ENCODE measurements around the gene RPL18.

RPL18 gene

GRCh38 chr19:48650974-48651682 is 32.1 kb upstream of the RPL18 start:
- H3K27ac ChIP-seq: no peak overlapping the region
- TF ChIP-seq, protein P1, sequence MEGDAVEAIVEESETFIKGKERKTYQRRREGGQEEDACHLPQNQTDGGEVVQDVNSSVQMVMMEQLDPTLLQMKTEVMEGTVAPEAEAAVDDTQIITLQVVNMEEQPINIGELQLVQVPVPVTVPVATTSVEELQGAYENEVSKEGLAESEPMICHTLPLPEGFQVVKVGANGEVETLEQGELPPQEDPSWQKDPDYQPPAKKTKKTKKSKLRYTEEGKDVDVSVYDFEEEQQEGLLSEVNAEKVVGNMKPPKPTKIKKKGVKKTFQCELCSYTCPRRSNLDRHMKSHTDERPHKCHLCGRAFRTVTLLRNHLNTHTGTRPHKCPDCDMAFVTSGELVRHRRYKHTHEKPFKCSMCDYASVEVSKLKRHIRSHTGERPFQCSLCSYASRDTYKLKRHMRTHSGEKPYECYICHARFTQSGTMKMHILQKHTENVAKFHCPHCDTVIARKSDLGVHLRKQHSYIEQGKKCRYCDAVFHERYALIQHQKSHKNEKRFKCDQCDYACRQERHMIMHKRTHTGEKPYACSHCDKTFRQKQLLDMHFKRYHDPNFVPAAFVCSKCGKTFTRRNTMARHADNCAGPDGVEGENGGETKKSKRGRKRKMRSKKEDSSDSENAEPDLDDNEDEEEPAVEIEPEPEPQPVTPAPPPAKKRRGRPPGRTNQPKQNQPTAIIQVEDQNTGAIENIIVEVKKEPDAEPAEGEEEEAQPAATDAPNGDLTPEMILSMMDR (conservative IDR thresholded peaks at IDR 0.05): no peak

DNA sequence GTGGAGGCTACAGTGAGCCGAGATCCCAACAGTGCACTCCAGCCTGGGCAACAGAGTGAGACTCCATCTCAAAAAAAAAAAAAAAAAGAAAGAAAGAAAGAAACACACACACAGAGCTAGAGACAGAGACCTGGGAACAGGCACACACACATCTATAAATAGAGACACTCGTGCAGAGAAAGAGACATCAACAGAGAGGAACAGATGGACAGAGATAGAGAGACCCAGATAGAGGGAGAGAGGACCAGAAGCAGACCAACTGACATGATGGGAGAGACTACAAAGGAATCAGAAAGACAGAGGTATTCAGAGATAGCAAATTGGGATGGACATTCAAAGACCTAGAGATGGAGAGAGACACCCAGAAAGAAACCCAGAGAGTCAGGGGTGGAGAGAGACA is 29.2 kb upstream of the RPL18 start:
- TF ChIP-seq, protein P1 (conservative IDR thresholded peaks at IDR 0.05): no peak
- H3K27ac ChIP-seq: no peak overlapping the region

DNA sequence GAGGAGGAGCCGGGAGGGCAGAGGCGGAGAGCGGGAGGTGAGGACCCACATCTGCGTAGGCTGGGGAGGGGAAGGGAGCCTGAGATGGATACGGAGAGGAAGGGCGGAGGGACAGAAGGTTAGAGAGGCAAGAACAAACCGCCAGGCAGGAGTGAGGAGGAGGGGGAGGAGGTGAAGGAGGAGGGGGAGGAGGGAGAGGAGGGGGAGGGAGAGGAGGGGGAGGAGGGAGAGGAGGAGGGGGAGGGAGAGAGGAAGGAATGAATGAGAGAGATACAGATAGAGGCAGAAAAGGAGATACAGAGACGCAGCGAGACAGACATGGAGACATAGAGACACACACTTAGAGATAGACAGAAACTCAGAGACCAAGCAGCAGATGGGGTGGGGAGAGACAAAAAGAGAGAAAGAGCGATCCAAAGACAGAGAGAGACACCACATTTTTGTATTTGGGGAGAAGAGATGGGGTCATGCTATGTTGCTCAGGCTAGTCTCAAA is 27.8 kb upstream of the RPL18 start:
- H3K27ac ChIP-seq: peak overlapping the region; percentile 86

DNA sequence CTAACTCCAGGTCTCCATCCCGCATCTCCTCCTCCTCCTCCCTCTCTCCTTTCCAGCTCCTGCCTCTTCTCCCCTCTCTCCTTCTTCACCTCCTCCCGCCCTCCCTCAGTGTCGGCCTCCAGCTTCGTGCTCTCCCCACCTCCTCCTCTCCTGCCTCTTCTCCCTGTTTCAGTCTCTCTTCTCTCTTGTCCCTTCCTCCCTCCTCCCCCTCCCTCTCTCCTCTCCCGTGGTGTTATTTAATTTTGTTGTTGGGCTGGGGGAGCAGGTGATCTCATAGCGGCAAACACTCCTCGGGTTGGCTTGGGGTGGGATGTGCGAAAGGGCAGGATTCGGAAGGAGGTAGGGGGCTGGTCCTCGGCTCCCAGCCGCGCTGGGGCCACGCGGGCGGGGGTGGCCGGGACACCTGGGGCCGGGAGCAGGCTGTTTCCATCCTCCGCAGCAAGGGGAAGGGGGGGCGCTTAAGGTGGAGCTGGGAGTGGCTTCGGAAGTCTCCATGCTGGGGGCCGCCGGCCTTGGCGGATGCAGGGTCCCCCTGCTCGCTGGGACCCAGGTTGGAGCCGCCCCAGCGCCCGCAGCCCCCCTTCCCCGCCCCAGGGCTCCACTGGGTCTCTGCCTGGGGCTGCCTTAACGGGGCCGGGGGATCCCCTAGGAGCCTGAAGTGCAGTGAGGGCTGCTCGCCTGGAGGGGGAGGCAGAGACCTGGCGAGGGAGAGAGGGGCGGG is 27.2 kb upstream of the RPL18 start, which contains the start of gene CA11:
TSS of gene CA11 (minus strand) at position 187 of the 721 bp plus-strand sequence. CDS start 555 bp downstream, outside the sequence.
- H3K27ac ChIP-seq: peak within 1 kb of the TSS; percentile 86
- TF ChIP-seq, protein P1 (conservative IDR thresholded peaks at IDR 0.05): peak; percentile 94

More for the DNA sequence above, 27.8 kb upstream of the RPL18 start:
- TF ChIP-seq, protein P1 (conservative IDR thresholded peaks at IDR 0.05): no peak

GRCh38 chr19:48645620-48646000 is 26.6 kb upstream of the RPL18 start:
- TF ChIP-seq, protein P1 (conservative IDR thresholded peaks at IDR 0.05): no peak
- H3K27ac ChIP-seq: peak overlapping the region; percentile 86

GRCh38 chr19:48644839-48645619 is 26.1 kb upstream of the RPL18 start:
- TF ChIP-seq, protein P1 (conservative IDR thresholded peaks at IDR 0.05): no peak
- peak overlapping the region; percentile 86 for H3K27ac ChIP-seq

DNA sequence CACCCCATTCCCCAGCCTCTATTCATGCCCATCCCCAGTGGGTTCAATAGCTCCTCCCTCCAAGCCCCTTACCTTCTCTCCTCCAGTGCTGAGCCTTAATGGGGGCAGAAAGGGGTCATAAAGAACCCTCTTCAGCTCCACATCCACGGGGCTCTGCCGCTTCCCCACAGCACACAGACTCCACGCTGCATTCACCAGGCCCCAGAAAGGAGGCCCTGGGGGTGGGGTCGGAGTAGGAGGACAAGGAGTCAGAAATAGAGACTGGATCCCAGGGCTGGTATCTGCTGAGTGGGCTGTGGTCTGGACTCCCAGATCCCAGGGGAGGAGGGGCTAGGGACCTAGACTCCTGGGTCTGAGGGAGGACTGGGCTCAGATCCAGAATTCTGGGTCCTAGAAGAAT is 25.4 kb upstream of the RPL18 start:
- TF ChIP-seq, protein P1 (conservative IDR thresholded peaks at IDR 0.05): no peak
- no peak overlapping the region for H3K27ac ChIP-seq

Measured in VCaP (cell line).